HCT116 (cell line): ENCODE measurements around the gene APPBP2. TPM values are rescaled to one million over a fixed set of nuclear protein-coding genes. Genes with fewer than 3 reads are reported as not detected.

Experiments used
- ATAC-seq: fragments of 200-7000 bp; cut with Tn5 transposase; 2 replicates; pipeline ENCODE4 v1.9.1; 2020; ENCODE audit warnings: mild to moderate bottlenecking, moderate library complexity
- Bru-seq: library from RNA; stranded (reverse); fragments of 400-500 nt; gene quantifications from one replicate; lab custom pipeline; 2021; lab: Mats Ljungman, UMichigan
- BruChase-seq, 2 experiments: library from RNA; stranded (reverse); fragments of 400-500 nt; gene quantifications; one replicate each; lab custom pipeline; 2021; lab: Mats Ljungman, UMichigan
- BruUV-seq: library from RNA; stranded (reverse); fragments of 400-500 nt; replicated peaks from 2 replicates; lab custom pipeline; 2021; lab: Mats Ljungman, UMichigan
- CTCF ChIA-PET: fragments of 300-600 bp; sonication (Branson Sonifier 250); formaldehyde crosslinking; loops from one replicate; lab custom pipeline; 2021; ENCODE audit warnings: antibody characterized with exemption; lab: Charles Lee
- POLR2A ChIA-PET: fragments of 300-600, 350-600 bp; sonication (Branson Sonifier 250); formaldehyde crosslinking; loops from one replicate; lab custom pipeline; 2021; ENCODE audit warnings: antibody characterized with exemption; lab: Charles Lee
- RAD21 ChIA-PET, 2 experiments: fragments of 300-600 bp; sonication (Branson Sonifier 250); formaldehyde crosslinking; loops; one replicate each; lab custom pipeline; 2023; ENCODE audit warnings: low total read pairs in 2 of 2; ENCODE audit not compliant: uncharacterized antibody in 2 of 2, unreplicated experiment in 2 of 2, low non-redundant PET in 1 of 2; lab: Charles Lee
- DNase-seq: peaks from one replicate; pipeline ENCODE4 v3.0.0-alpha.2; 2010; ENCODE audit warnings: low read depth, low spot score
- H2AFZ ChIP-seq: fragments of 200-600 bp; shearing (Covaris generic), sonication (generic); 2 replicates; pipeline ENCODE4 v1.6.1; 2017; ENCODE audit warnings: low read depth, mixed run types, mixed read lengths, antibody characterized with exemption, low read length; ENCODE audit not compliant: poor library complexity, severe bottlenecking
- H3K27ac ChIP-seq: 2 replicates; pipeline ENCODE4 v1.5.1; 2012; ENCODE audit warnings: low read depth, low read length
- H3K27me3 ChIP-seq: fragments of 200-600 bp; sonication (generic); 2 replicates; pipeline ENCODE4 v1.6.1; 2016; ENCODE audit warnings: mixed run types, low read length, mixed read lengths; ENCODE audit not compliant: insufficient read depth
- H3K36me3 ChIP-seq, 2 experiments: fragments of 200-500 bp in 1 of 2; fragments of 200-600 bp in 1 of 2; sonication (Bioruptor generic) in 1 of 2; sonication (generic) in 1 of 2; 2 replicates each; pipeline versions ENCODE4 v1.5.1 to v1.6.1; 2014 to 2016; ENCODE audit warnings: low read length in 2 of 2, inconsistent platforms in 1 of 2, mixed read lengths in 1 of 2, mixed run types in 1 of 2; ENCODE audit not compliant: insufficient read depth in 2 of 2, control insufficient read depth in 1 of 2
- H3K4me1 ChIP-seq, 2 experiments: fragments of 200-600 bp in 1 of 2; sonication (generic) in 1 of 2; 2 replicates each; pipeline versions ENCODE4 v1.5.1 to v1.6.1; 2012 to 2017; ENCODE audit warnings: low read length in 2 of 2, inconsistent platforms in 1 of 2, mild to moderate bottlenecking in 1 of 2, mixed read lengths in 1 of 2, mixed run types in 1 of 2, moderate library complexity in 1 of 2; ENCODE audit not compliant: insufficient read depth in 2 of 2, control insufficient read depth in 1 of 2
- H3K4me2 ChIP-seq: fragments of 200-600 bp; sonication (generic); 2 replicates; pipeline ENCODE4 v1.6.1; 2017; ENCODE audit warnings: mixed run types, low read length, mixed read lengths
- H3K4me3 ChIP-seq, 2 experiments: fragments of 200-600 bp in 1 of 2; sonication (generic) in 1 of 2; replicated peaks in 1 of 2; 2 replicates each; pipeline ENCODE4 v1.5.1; 2011 to 2016; ENCODE audit warnings: low read length in 2 of 2, control low read depth in 1 of 2, low read depth in 1 of 2, mild to moderate bottlenecking in 1 of 2, mixed read lengths in 1 of 2, mixed run types in 1 of 2
- H3K79me2 ChIP-seq: fragments of 200-600 bp; sonication (generic); 2 replicates; pipeline ENCODE4 v1.6.1; 2017; ENCODE audit warnings: mild to moderate bottlenecking, mixed run types, low read length, moderate library complexity, mixed read lengths; ENCODE audit not compliant: insufficient read depth
- H3K9ac ChIP-seq: fragments of 200-600 bp; sonication (generic); 2 replicates; pipeline ENCODE4 v1.6.1; 2016; ENCODE audit warnings: low read length, mixed read lengths
- H3K9me2 ChIP-seq: fragments of 200-600 bp; sonication (generic), shearing (Covaris generic); 2 replicates; pipeline ENCODE4 v1.6.1; 2017; ENCODE audit warnings: mixed run types, mild to moderate bottlenecking, moderate library complexity; ENCODE audit not compliant: insufficient read depth
- H3K9me3 ChIP-seq, 2 experiments: fragments of 200-500 bp in 1 of 2; fragments of 200-600 bp in 1 of 2; sonication (Bioruptor generic) in 1 of 2; sonication (generic) in 1 of 2; 2 replicates each; pipeline ENCODE4 v1.6.1; 2014 to 2017; ENCODE audit warnings: low read length in 2 of 2, mixed read lengths in 2 of 2, inconsistent platforms in 1 of 2, low read depth in 1 of 2, mild to moderate bottlenecking in 1 of 2, mixed run types in 1 of 2, moderate library complexity in 1 of 2; ENCODE audit not compliant: control insufficient read depth in 1 of 2, insufficient read depth in 1 of 2
- H4K20me1 ChIP-seq: fragments of 200-600 bp; sonication (generic), shearing (Covaris generic); 2 replicates; pipeline ENCODE4 v1.6.1; 2017; ENCODE audit warnings: mixed run types, mild to moderate bottlenecking, moderate library complexity; ENCODE audit not compliant: insufficient read depth
- CBX3 ChIP-seq: IDR thresholded peaks from 2 replicates; pipeline ENCODE4 v1.6.1; 2012; ENCODE audit warnings: low read depth
- CTCF ChIP-seq, 3 experiments: fragments of 200-600 bp in 1 of 3; sonication (generic) in 1 of 3; IDR thresholded peaks in 2 of 3; conservative IDR thresholded peaks in 1 of 3; 2 replicates each; pipeline ENCODE4 v1.5.1; 2012 to 2017; ENCODE audit warnings: low read depth in 2 of 3, low read length in 2 of 3, antibody characterized with exemption in 1 of 3, borderline replicate concordance in 1 of 3, control low read depth in 1 of 3, mild to moderate bottlenecking in 1 of 3, mixed read lengths in 1 of 3, mixed run types in 1 of 3, moderate library complexity in 1 of 3; ENCODE audit not compliant: insufficient read depth in 1 of 3
- EGR1 ChIP-seq: IDR thresholded peaks from 2 replicates; pipeline ENCODE4 v1.6.1; 2012; ENCODE audit warnings: low read depth
- EZH2 ChIP-seq: fragments of 200-600 bp; sonication (generic); IDR thresholded peaks from 2 replicates; pipeline ENCODE4 v1.6.1; 2017; ENCODE audit warnings: antibody characterized with exemption, mixed run types
- EZH2phosphoT487 ChIP-seq: fragments of 200-600 bp; IDR thresholded peaks from 2 replicates; pipeline ENCODE4 v1.6.1; 2018; ENCODE audit warnings: antibody characterized with exemption, borderline replicate concordance
- FOSL1 ChIP-seq: IDR thresholded peaks from 2 replicates; pipeline ENCODE4 v1.6.1; 2012; ENCODE audit warnings: low read depth
- JUND ChIP-seq: IDR thresholded peaks from 2 replicates; pipeline ENCODE4 v1.6.1; 2012
- MAX ChIP-seq: IDR thresholded peaks from 2 replicates; pipeline ENCODE4 v1.6.1; 2012
- POLR2A ChIP-seq: IDR thresholded peaks from 2 replicates; pipeline ENCODE4 v1.7.0; 2011; ENCODE audit warnings: borderline replicate concordance; ENCODE audit not compliant: insufficient read depth, insufficient read length; ENCODE audit errors: extremely low read depth
- RAD21 ChIP-seq: IDR thresholded peaks from 2 replicates; pipeline ENCODE4 v1.6.1; 2012; ENCODE audit warnings: low read depth, mild to moderate bottlenecking
- YY1 ChIP-seq: IDR thresholded peaks from 2 replicates; pipeline ENCODE4 v1.6.1; 2011; ENCODE audit warnings: low read length, low read depth, moderate library complexity, mild to moderate bottlenecking; ENCODE audit not compliant: insufficient replicate concordance; ENCODE audit errors: extremely low read depth
- ZBTB33 ChIP-seq: IDR thresholded peaks from 2 replicates; pipeline ENCODE4 v1.6.1; 2011; ENCODE audit warnings: mild to moderate bottlenecking, low read length, moderate library complexity; ENCODE audit not compliant: insufficient replicate concordance; ENCODE audit errors: extremely low read depth
- ZFX ChIP-seq: fragments of 450-650 bp; IDR thresholded peaks from 2 replicates; pipeline ENCODE4 v1.6.1; 2017
- ZNF274 ChIP-seq: fragments of 200-500 bp; sonication (Bioruptor generic); IDR thresholded peaks from 2 replicates; pipeline ENCODE4 v1.6.1; 2014; ENCODE audit warnings: mild to moderate bottlenecking, low read depth, low read length, inconsistent platforms
- intact Hi-C: fragments of 100-400 bp; cut with micrococcal nuclease; formaldehyde crosslinking; loops from 2 replicates; pipeline ENCODE4 v1.10.0; 2022
- long read RNA-seq: library from polyadenylated mRNA; unstranded; transcript quantifications from one replicate; pipeline ENCODE4 v2.0.0, GENCODE V29; 2021; ENCODE audit not compliant: unreplicated experiment
- polyA plus RNA-seq: library from polyadenylated mRNA; unstranded; fragments of >200 nt; gene quantifications from 2 replicates; pipeline ENCODE4 v1.2.1, GENCODE V29; 2012; ENCODE audit warnings: missing spikeins
- total RNA-seq: library from RNA; stranded (reverse); gene quantifications from one replicate; pipeline ENCODE4 v1.2.1, GENCODE V29; 2021; ENCODE audit not compliant: unreplicated experiment

APPBP2 gene, protein sequence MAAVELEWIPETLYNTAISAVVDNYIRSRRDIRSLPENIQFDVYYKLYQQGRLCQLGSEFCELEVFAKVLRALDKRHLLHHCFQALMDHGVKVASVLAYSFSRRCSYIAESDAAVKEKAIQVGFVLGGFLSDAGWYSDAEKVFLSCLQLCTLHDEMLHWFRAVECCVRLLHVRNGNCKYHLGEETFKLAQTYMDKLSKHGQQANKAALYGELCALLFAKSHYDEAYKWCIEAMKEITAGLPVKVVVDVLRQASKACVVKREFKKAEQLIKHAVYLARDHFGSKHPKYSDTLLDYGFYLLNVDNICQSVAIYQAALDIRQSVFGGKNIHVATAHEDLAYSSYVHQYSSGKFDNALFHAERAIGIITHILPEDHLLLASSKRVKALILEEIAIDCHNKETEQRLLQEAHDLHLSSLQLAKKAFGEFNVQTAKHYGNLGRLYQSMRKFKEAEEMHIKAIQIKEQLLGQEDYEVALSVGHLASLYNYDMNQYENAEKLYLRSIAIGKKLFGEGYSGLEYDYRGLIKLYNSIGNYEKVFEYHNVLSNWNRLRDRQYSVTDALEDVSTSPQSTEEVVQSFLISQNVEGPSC
- total RNA-seq (35.8 TPM), Bru-seq, nascent RNA (percentile 84 among the genes with signal in this experiment), BruChase-seq, experiment 1, labeled RNA remaining after a 6-hour chase (percentile 78 among the genes with signal in this experiment), BruChase-seq, experiment 2, labeled RNA remaining after a 2-hour chase (percentile 82 among the genes with signal in this experiment)
- polyA plus RNA-seq, result 12.9 and 14.9 TPM in 2 replicates
- long read RNA-seq, full-length matches to known transcripts, result 71 of 88 reads
- long read RNA-seq, partial matches to known transcripts, result 7 of 88 reads
- long read RNA-seq, other reads (novel, unspliced or antisense), result 10 of 88 reads

DNA sequence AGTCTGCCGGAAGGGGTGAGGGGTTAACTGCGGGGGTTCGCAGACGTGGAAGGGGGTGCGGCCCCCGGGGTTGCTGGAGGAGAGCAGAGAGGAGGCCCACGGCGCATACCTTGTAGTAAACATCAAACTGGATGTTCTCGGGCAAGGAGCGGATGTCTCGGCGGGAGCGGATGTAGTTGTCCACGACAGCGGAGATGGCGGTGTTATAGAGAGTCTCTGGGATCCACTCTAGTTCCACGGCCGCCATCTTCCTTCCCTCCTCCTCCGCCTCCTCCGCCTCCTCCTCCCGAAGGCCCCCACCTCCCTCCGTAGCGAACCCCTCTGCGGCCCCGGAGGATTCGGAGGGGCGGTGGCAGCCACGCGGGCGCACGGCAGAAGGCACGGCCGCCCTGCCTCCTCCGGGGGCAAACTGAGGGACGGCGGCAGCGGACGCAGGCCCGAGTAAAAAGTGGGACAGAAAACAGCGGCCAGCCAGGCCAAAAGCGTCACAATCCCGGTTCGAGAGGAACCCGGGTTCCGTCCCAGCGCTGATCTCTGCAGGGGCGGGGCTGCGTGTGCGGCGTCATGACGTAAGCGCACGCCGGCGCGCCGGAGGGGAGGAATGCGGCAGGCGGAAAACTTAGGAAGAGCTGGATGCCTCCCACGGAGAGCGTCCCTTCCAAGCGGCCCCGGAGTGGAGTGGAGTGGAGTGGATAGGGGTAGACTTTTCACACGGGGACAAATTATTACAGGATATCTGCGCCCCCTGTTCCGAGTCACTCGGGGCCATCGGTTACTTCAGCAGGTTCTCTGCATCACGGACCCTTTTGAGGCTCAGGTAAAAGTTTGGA lies at the start of gene APPBP2:
APPBP2 (minus strand) TSS at position 558 of the 830 bp plus-strand sequence; CDS start at position 247, 311 bp downstream.
- Histone ChIP-seq H4K20me1 (no peaks in the 10 kb centered on the region), H3K4me1 (peaks cover 9 to 17% of the 10 kb centered on the region in 2 experiments), H3K36me3 (peaks cover 2 to 4% of the 10 kb centered on the region in 2 experiments; a peak in 2 of 4 replicates), H3K9me2 (no peaks in the 10 kb centered on the region), H3K4me3 (peak within 1 kb of the TSS; percentile 85 to 92), H3K9ac (peak within 1 kb of the TSS; percentile 83), H2AFZ (peak within 1 kb of the TSS; percentile 19), H3K4me2 (peak within 1 kb of the TSS; percentile 87), H3K27me3 (no peaks in the 10 kb centered on the region), H3K9me3 (no peaks in the 10 kb centered on the region), H3K79me2 (peaks cover 56% of the 10 kb centered on the region), H3K27ac (peak within 1 kb of the TSS; percentile 91)
- ChIA-PET CTCF (no interaction called here), RAD21 (interaction anchor here in 1 of 2 experiments (0.6 kb wide), 1 partner anchor 44 kb away, joined by 4 read pairs; no protein-coding TSS in a partner anchor), POLR2A (interaction anchor here (0.7 to 2.1 kb wide), 10 partner anchors 8 to 67 kb away, joined by 3 to 7 read pairs (median 3); no protein-coding TSS in a partner anchor)
- peak; percentile 95 for ATAC-seq
- BruUV-seq, result no TSS peak
- intact Hi-C loops, result no loop called here
- peak; percentile 75 for DNase-seq
- TF ChIP-seq ZNF274 (no peak), EZH2 (no peak), MAX (peak; percentile 81), ZFX (peak; percentile 81), EZH2phosphoT487 (no peak), CBX3 (no peak; the same call in 1 of the 2 replicates), CTCF (IDR thresholded peaks at IDR 0.05 in 2 of 3, conservative IDR thresholded peaks at IDR 0.05 in 1 of 3; ENCODE audit: borderline replicate concordance in 1 of 3, insufficient read depth in 1 of 3, low read depth in 2 of 3, low read length in 2 of 3) (no peak), ZBTB33 (no peak), EGR1 (peak; percentile 88), POLR2A (peak; percentile 94), YY1 (peak; percentile 87), RAD21 (no peak), FOSL1 (no peak), JUND (peak; percentile 38; the same call in 1 of the 2 replicates)
